PFSK-1 (cell line): Measurements from ENCODE around the gene RAD21L1.

ENCODE experiments used
- FOXP2 ChIP-seq: optimal IDR thresholded peaks from 2 replicates; pipeline ENCODE3; 2011; ENCODE audit warnings: borderline replicate concordance, control low read depth, inconsistent platforms; ENCODE audit not compliant: insufficient read depth; ENCODE audit errors: extremely low read length, extremely low read depth
- POLR2AphosphoS5 ChIP-seq: IDR thresholded peaks from 2 replicates; pipeline ENCODE4 v1.6.1; 2012; ENCODE audit warnings: low read depth, mild to moderate bottlenecking, control low read depth, low read length, moderate library complexity
- SIN3A ChIP-seq: IDR thresholded peaks from 2 replicates; pipeline ENCODE4 v1.6.1; 2012; ENCODE audit warnings: mild to moderate bottlenecking, low read length, moderate library complexity, borderline replicate concordance; ENCODE audit not compliant: insufficient read depth
- TAF1 ChIP-seq: IDR thresholded peaks from 2 replicates; pipeline ENCODE4 v1.6.1; 2012; ENCODE audit warnings: low read length, control low read depth, borderline replicate concordance; ENCODE audit not compliant: insufficient read depth
- TF ChIP-seq, protein P1 (sequence below), 2 experiments: IDR thresholded peaks; 2 replicates each; pipeline versions ENCODE4 v1.6.1 to v1.8.0; 2011 to 2012; ENCODE audit warnings: low read depth in 2 of 2, low read length in 2 of 2, control low read depth in 1 of 2, inconsistent platforms in 1 of 2, mild to moderate bottlenecking in 1 of 2, moderate library complexity in 1 of 2; ENCODE audit not compliant: insufficient read depth in 1 of 2

DNA sequence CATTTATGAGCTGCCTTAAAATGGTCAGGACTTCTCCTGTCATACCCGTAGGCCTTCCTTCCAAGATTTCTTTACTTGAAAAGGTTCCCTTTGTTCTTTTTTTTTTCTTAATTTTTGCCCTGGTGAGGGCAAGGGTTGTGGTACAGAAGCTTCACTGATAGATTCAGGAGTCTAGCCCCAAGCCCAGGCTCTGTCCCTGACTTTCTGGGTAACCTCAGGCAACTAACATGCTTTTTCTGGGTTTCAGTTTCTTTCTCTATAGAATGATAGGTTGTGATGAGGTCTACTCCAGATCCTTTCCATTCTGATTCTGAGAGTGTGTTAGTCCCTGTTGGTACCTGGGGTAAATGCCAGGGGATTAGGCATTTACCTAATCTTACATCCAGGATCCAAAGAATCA, 61.5 kb downstream of the RAD21L1 start:
- TF ChIP-seq POLR2AphosphoS5 (no peak), TAF1 (no peak), SIN3A (no peak), FOXP2 (no peak)
- TF ChIP-seq, protein P1, sequence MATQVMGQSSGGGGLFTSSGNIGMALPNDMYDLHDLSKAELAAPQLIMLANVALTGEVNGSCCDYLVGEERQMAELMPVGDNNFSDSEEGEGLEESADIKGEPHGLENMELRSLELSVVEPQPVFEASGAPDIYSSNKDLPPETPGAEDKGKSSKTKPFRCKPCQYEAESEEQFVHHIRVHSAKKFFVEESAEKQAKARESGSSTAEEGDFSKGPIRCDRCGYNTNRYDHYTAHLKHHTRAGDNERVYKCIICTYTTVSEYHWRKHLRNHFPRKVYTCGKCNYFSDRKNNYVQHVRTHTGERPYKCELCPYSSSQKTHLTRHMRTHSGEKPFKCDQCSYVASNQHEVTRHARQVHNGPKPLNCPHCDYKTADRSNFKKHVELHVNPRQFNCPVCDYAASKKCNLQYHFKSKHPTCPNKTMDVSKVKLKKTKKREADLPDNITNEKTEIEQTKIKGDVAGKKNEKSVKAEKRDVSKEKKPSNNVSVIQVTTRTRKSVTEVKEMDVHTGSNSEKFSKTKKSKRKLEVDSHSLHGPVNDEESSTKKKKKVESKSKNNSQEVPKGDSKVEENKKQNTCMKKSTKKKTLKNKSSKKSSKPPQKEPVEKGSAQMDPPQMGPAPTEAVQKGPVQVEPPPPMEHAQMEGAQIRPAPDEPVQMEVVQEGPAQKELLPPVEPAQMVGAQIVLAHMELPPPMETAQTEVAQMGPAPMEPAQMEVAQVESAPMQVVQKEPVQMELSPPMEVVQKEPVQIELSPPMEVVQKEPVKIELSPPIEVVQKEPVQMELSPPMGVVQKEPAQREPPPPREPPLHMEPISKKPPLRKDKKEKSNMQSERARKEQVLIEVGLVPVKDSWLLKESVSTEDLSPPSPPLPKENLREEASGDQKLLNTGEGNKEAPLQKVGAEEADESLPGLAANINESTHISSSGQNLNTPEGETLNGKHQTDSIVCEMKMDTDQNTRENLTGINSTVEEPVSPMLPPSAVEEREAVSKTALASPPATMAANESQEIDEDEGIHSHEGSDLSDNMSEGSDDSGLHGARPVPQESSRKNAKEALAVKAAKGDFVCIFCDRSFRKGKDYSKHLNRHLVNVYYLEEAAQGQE (IDR thresholded peaks at IDR 0.05; ENCODE audit: insufficient read depth in 1 of 2, low read depth in 2 of 2, low read length in 2 of 2), result no peak
